Upper lobe of right lung (tissue), 1 donor: ENCODE data around the gene TSHZ1. TPM values are rescaled to one million over a fixed set of nuclear protein-coding genes. Genes with fewer than 3 reads are reported as not detected.

ENCODE experiments used
- ATAC-seq: fragments of 200-7000 bp; cut with Tn5 transposase; one replicate; pipeline ENCODE4 v1.9.1; 2020; ENCODE audit warnings: mild to moderate bottlenecking, moderate library complexity
- DNase-seq: peaks from one replicate; pipeline ENCODE4 v3.0.0-alpha.2; 2020
- H3K27ac ChIP-seq: fragments of 200-600 bp; one replicate; pipeline ENCODE4 v1.8.0; 2022
- H3K27me3 ChIP-seq: fragments of 200-600 bp; one replicate; pipeline ENCODE4 v1.8.0; 2022; ENCODE audit warnings: mild to moderate bottlenecking
- H3K36me3 ChIP-seq: fragments of 200-600 bp; one replicate; pipeline ENCODE4 v1.8.0; 2022
- H3K4me1 ChIP-seq: fragments of 200-600 bp; one replicate; pipeline ENCODE4 v1.8.0; 2022
- H3K4me3 ChIP-seq: fragments of 200-600 bp; one replicate; pipeline ENCODE4 v1.8.0; 2022; ENCODE audit warnings: mild to moderate bottlenecking
- H3K9me3 ChIP-seq: fragments of 200-600 bp; one replicate; pipeline ENCODE4 v1.8.0; 2022
- CTCF ChIP-seq: fragments of 200-600 bp; IDR thresholded peaks from one replicate; pipeline ENCODE4 v1.8.0; 2022; ENCODE audit warnings: antibody characterized with exemption
- intact Hi-C: fragments of 100-400 bp; cut with DNase I; formaldehyde crosslinking; loops from one replicate; pipeline ENCODE4 v1.11.0; 2022
- total RNA-seq: library from RNA; stranded (reverse); fragmentation: NEBNext Ultra II Directional; extraction: Animal tissue kit (Norgen Biotek cat#: 25700); gene quantifications from one replicate; pipeline ENCODE4 v1.2.1, GENCODE V29; 2021
- donor health status: DM: no; HTN: yes; CAD: no; lungs with severe emphysema.

The TSHZ1 gene
- total RNA-seq, 1 donor from 2014 or later: 17.3 TPM

GRCh38 chr18:75203416-75204268 lies 7.0 kb upstream of the TSHZ1 start:
- DNase-seq (no peak), ATAC-seq (no peak)
- no peak for TF ChIP-seq CTCF
- Histone ChIP-seq H3K4me3 (peak overlapping the region; percentile 45), H3K4me1 (peaks cover 34% of the 10 kb centered on the region), H3K36me3 (peaks cover 23% of the 10 kb centered on the region), H3K27ac (no peak overlapping the region), H3K9me3 (no peaks in the 10 kb centered on the region), H3K27me3 (no peaks in the 10 kb centered on the region)
- intact Hi-C loops: no loop called here

- intact Hi-C loops: no loop called here
- DNase-seq: no peak
- peaks cover 34% of the 10 kb centered on the region for H3K4me1 ChIP-seq
Measured at GRCh38 chr18:75204269-75204731, 6.3 kb upstream of the TSHZ1 start.

GRCh38 chr18:75204732-75205513 lies 5.7 kb upstream of the TSHZ1 start:
- no peak for TF ChIP-seq CTCF
- H3K4me1 ChIP-seq: peaks cover 34% of the 10 kb centered on the region
- peaks cover 22% of the 10 kb centered on the region for H3K36me3 ChIP-seq
- peak overlapping the region; percentile 51 for H3K27ac ChIP-seq
- intact Hi-C loops: no loop called here
- no peaks in the 10 kb centered on the region for H3K27me3 ChIP-seq
- H3K4me3 ChIP-seq: peak overlapping the region; percentile 45
- H3K9me3 ChIP-seq: no peaks in the 10 kb centered on the region
- ATAC-seq: no peak
- DNase-seq: peak; percentile 75

More at GRCh38 chr18:75204269-75204731, 6.3 kb upstream of the TSHZ1 start:
- Histone ChIP-seq H3K27ac (peak overlapping the region; percentile 51), H3K9me3 (no peaks in the 10 kb centered on the region), H3K4me3 (peak overlapping the region; percentile 45), H3K27me3 (no peaks in the 10 kb centered on the region), H3K36me3 (peaks cover 23% of the 10 kb centered on the region)
- no peak for TF ChIP-seq CTCF
- ATAC-seq: no peak

GRCh38 chr18:75205514-75206132 lies 5.0 kb upstream of the TSHZ1 start:
- Histone ChIP-seq H3K4me1 (peaks cover 39% of the 10 kb centered on the region), H3K4me3 (peak overlapping the region; percentile 45), H3K36me3 (peaks cover 15% of the 10 kb centered on the region), H3K27ac (peak overlapping the region; percentile 1), H3K9me3 (no peaks in the 10 kb centered on the region), H3K27me3 (no peaks in the 10 kb centered on the region)
- TF ChIP-seq CTCF: no peak
- no peak for ATAC-seq
- DNase-seq: no peak
- intact Hi-C loops: no loop called here

GRCh38 chr18:75206452-75207309 lies 3.9 kb upstream of the TSHZ1 start:
- ATAC-seq: no peak
- H3K4me1 ChIP-seq: peaks cover 39% of the 10 kb centered on the region
- peaks cover 4% of the 10 kb centered on the region for H3K36me3 ChIP-seq
- TF ChIP-seq CTCF: no peak
- no peak overlapping the region for H3K27ac ChIP-seq
- no peaks in the 10 kb centered on the region for H3K27me3 ChIP-seq
- peak overlapping the region; percentile 84 for H3K4me3 ChIP-seq
- no peaks in the 10 kb centered on the region for H3K9me3 ChIP-seq
- no peak for DNase-seq
- intact Hi-C loops: no loop called here
